ENCODE measurements around the gene UNC93A.

UNC93A gene

GRCh38 chr6:167294651-167295494, 3.8 kb downstream of the UNC93A start:
- WGBS, 2 experiments (ENCODE audit: insufficient coverage in 2 of 2), result 90 to 94% methylated on average over 28 to 38 of the region's 38 CpGs
- no peak overlapping the region for H3K27ac ChIP-seq (ENCODE audit: low read depth, low read length, severe bottlenecking)
- no peaks in the 10 kb centered on the region for H3K4me1 ChIP-seq (ENCODE audit: control insufficient read depth, insufficient read depth, low read length, poor library complexity, severe bottlenecking)
- no peaks in the 10 kb centered on the region for H3K36me3 ChIP-seq (ENCODE audit: control insufficient read depth, insufficient read depth, low read length)
- H3K9me3 ChIP-seq (ENCODE audit: control insufficient read depth, low read length), result no peaks in the 10 kb centered on the region
- no peak overlapping the region for H3K4me3 ChIP-seq (ENCODE audit: extremely low read depth, insufficient read depth, low read length, poor library complexity, severe bottlenecking)

- 91 to 92% methylated on average over 29 to 42 of the region's 43 CpGs for WGBS, 2 experiments (ENCODE audit: insufficient coverage in 2 of 2)
- Histone ChIP-seq H3K4me1 (ENCODE audit: control insufficient read depth, insufficient read depth, low read length, poor library complexity, severe bottlenecking) (no peaks in the 10 kb centered on the region), H3K9me3 (ENCODE audit: control insufficient read depth, low read length) (no peaks in the 10 kb centered on the region), H3K4me3 (ENCODE audit: extremely low read depth, insufficient read depth, low read length, poor library complexity, severe bottlenecking) (no peak overlapping the region), H3K27ac (ENCODE audit: low read depth, low read length, severe bottlenecking) (no peak overlapping the region), H3K36me3 (ENCODE audit: control insufficient read depth, insufficient read depth, low read length) (no peaks in the 10 kb centered on the region)
These were observed 4.6 kb downstream of the UNC93A start for GRCh38 chr6:167295495-167296292.

- Histone ChIP-seq H3K4me3 (ENCODE audit: extremely low read depth, insufficient read depth, low read length, poor library complexity, severe bottlenecking) (no peak overlapping the region), H3K27ac (ENCODE audit: low read depth, low read length, severe bottlenecking) (no peak overlapping the region), H3K4me1 (ENCODE audit: control insufficient read depth, insufficient read depth, low read length, poor library complexity, severe bottlenecking) (no peaks in the 10 kb centered on the region), H3K36me3 (ENCODE audit: control insufficient read depth, insufficient read depth, low read length) (no peaks in the 10 kb centered on the region), H3K9me3 (ENCODE audit: control insufficient read depth, low read length) (no peaks in the 10 kb centered on the region)
- 89 to 90% methylated on average over 4 to 5 of the region's 5 CpGs for WGBS, 2 experiments (ENCODE audit: insufficient coverage in 2 of 2)
These were observed 5.2 kb downstream of the UNC93A start for GRCh38 chr6:167296293-167296690.

GRCh38 chr6:167296902-167297301, 5.8 kb downstream of the UNC93A start:
- Histone ChIP-seq H3K4me3 (ENCODE audit: extremely low read depth, insufficient read depth, low read length, poor library complexity, severe bottlenecking) (no peak overlapping the region), H3K9me3 (ENCODE audit: control insufficient read depth, low read length) (no peaks in the 10 kb centered on the region), H3K27ac (ENCODE audit: low read depth, low read length, severe bottlenecking) (no peak overlapping the region), H3K36me3 (ENCODE audit: control insufficient read depth, insufficient read depth, low read length) (no peaks in the 10 kb centered on the region), H3K4me1 (ENCODE audit: control insufficient read depth, insufficient read depth, low read length, poor library complexity, severe bottlenecking) (no peaks in the 10 kb centered on the region)
- WGBS, 2 experiments (ENCODE audit: insufficient coverage in 2 of 2), result 92 to 98% methylated on average over 4 to 5 of the region's 7 CpGs

GRCh38 chr6:167298127-167298526, 7.0 kb downstream of the UNC93A start:
- no peaks in the 10 kb centered on the region for H3K36me3 ChIP-seq (ENCODE audit: control insufficient read depth, insufficient read depth, low read length)
- H3K4me1 ChIP-seq (ENCODE audit: control insufficient read depth, insufficient read depth, low read length, poor library complexity, severe bottlenecking), result no peaks in the 10 kb centered on the region
- 89% methylated on average over 3 of the region's 4 CpGs; no CpG with 5 or more reads in 1 of the 2 experiments for WGBS, 2 experiments (ENCODE audit: insufficient coverage in 2 of 2)
- no peak overlapping the region for H3K4me3 ChIP-seq (ENCODE audit: extremely low read depth, insufficient read depth, low read length, poor library complexity, severe bottlenecking)
- H3K9me3 ChIP-seq (ENCODE audit: control insufficient read depth, low read length), result no peaks in the 10 kb centered on the region
- H3K27ac ChIP-seq (ENCODE audit: low read depth, low read length, severe bottlenecking), result no peak overlapping the region

GRCh38 chr6:167299641-167300308, 8.7 kb downstream of the UNC93A start:
- Histone ChIP-seq H3K4me3 (ENCODE audit: extremely low read depth, insufficient read depth, low read length, poor library complexity, severe bottlenecking) (no peak overlapping the region), H3K27ac (ENCODE audit: low read depth, low read length, severe bottlenecking) (no peak overlapping the region), H3K36me3 (ENCODE audit: control insufficient read depth, insufficient read depth, low read length) (no peaks in the 10 kb centered on the region), H3K4me1 (ENCODE audit: control insufficient read depth, insufficient read depth, low read length, poor library complexity, severe bottlenecking) (peaks cover 9% of the 10 kb centered on the region), H3K9me3 (ENCODE audit: control insufficient read depth, low read length) (no peaks in the 10 kb centered on the region)
- 89 to 92% methylated on average over 15 to 16 of the region's 16 CpGs for WGBS, 2 experiments (ENCODE audit: insufficient coverage in 2 of 2)

GRCh38 chr6:167300902-167301777, 10.0 kb downstream of the UNC93A start:
- WGBS, 2 experiments (ENCODE audit: insufficient coverage in 2 of 2), result 87 to 88% methylated on average over 4 to 7 of the region's 9 CpGs

GRCh38 chr6:167302074-167302473, 11.0 kb downstream of the UNC93A start:
- Histone ChIP-seq H3K27ac (ENCODE audit: low read depth, low read length, severe bottlenecking) (no peak overlapping the region), H3K36me3 (ENCODE audit: control insufficient read depth, insufficient read depth, low read length) (no peaks in the 10 kb centered on the region), H3K9me3 (ENCODE audit: control insufficient read depth, low read length) (no peaks in the 10 kb centered on the region), H3K4me1 (ENCODE audit: control insufficient read depth, insufficient read depth, low read length, poor library complexity, severe bottlenecking) (peaks cover 15% of the 10 kb centered on the region), H3K4me3 (ENCODE audit: extremely low read depth, insufficient read depth, low read length, poor library complexity, severe bottlenecking) (no peak overlapping the region)
- WGBS, 2 experiments (ENCODE audit: insufficient coverage in 2 of 2), result 86 to 88% methylated on average over 9 of the region's 9 CpGs

More at GRCh38 chr6:167300902-167301777, 10.0 kb downstream of the UNC93A start:
- Histone ChIP-seq H3K36me3 (ENCODE audit: control insufficient read depth, insufficient read depth, low read length) (no peaks in the 10 kb centered on the region), H3K27ac (ENCODE audit: low read depth, low read length, severe bottlenecking) (no peak overlapping the region), H3K9me3 (ENCODE audit: control insufficient read depth, low read length) (no peaks in the 10 kb centered on the region), H3K4me3 (ENCODE audit: extremely low read depth, insufficient read depth, low read length, poor library complexity, severe bottlenecking) (no peak overlapping the region), H3K4me1 (ENCODE audit: control insufficient read depth, insufficient read depth, low read length, poor library complexity, severe bottlenecking) (peaks cover 14% of the 10 kb centered on the region)

GRCh38 chr6:167302796-167303195, 11.7 kb downstream of the UNC93A start:
- Histone ChIP-seq H3K4me1 (ENCODE audit: control insufficient read depth, insufficient read depth, low read length, poor library complexity, severe bottlenecking) (peaks cover 15% of the 10 kb centered on the region), H3K4me3 (ENCODE audit: extremely low read depth, insufficient read depth, low read length, poor library complexity, severe bottlenecking) (no peak overlapping the region), H3K27ac (ENCODE audit: low read depth, low read length, severe bottlenecking) (no peak overlapping the region), H3K9me3 (ENCODE audit: control insufficient read depth, low read length) (no peaks in the 10 kb centered on the region), H3K36me3 (ENCODE audit: control insufficient read depth, insufficient read depth, low read length) (no peaks in the 10 kb centered on the region)
- WGBS, 2 experiments (ENCODE audit: insufficient coverage in 2 of 2), result 87 to 91% methylated on average over 9 to 10 of the region's 13 CpGs
